H1 (cell line): ENCODE results near the gene COPS7A. TPM values are rescaled to one million over a fixed set of nuclear protein-coding genes. Genes with fewer than 3 reads are reported as not detected.
A peak's percentile ranks its signal among the peaks of the same experiment; 100 is the strongest.

Source experiments
- BCL11A ChIP-seq, 2 experiments: IDR thresholded peaks; one replicate each; pipeline ENCODE4 v1.6.1; 2011; ENCODE audit warnings: low read depth in 2 of 2, low read length in 2 of 2, mild to moderate bottlenecking in 2 of 2
- EP300 ChIP-seq, 2 experiments: IDR thresholded peaks; 1 replicate in 1 of 2; 2 replicates in 1 of 2; pipeline ENCODE4 v1.6.1; 2011 to 2012; ENCODE audit warnings: low read depth in 2 of 2, low read length in 2 of 2, mild to moderate bottlenecking in 2 of 2, borderline replicate concordance in 1 of 2, inconsistent platforms in 1 of 2, moderate library complexity in 1 of 2
- EZH2 ChIP-seq: fragments of 200-600 bp; sonication (generic); IDR thresholded peaks from 2 replicates; pipeline ENCODE4 v1.7.1; 2012; ENCODE audit warnings: low read depth, mild to moderate bottlenecking, moderate library complexity, low read length, inconsistent platforms; ENCODE audit not compliant: severe bottlenecking
- FOSL1 ChIP-seq: IDR thresholded peaks from 2 replicates; pipeline ENCODE4 v1.6.1; 2011; ENCODE audit warnings: mild to moderate bottlenecking, low read depth, low read length, moderate library complexity; ENCODE audit not compliant: insufficient read depth
- JUND ChIP-seq: IDR thresholded peaks from 2 replicates; pipeline ENCODE4 v1.6.1; 2011; ENCODE audit warnings: mild to moderate bottlenecking, improper control_type of control experiment, low read length
- KDM1A ChIP-seq: fragments of 200-600, 300-600 bp; sonication (generic); IDR thresholded peaks from 2 replicates; pipeline ENCODE4 v1.7.1; 2016; ENCODE audit warnings: mild to moderate bottlenecking, low read length, borderline replicate concordance
- NANOG ChIP-seq: IDR thresholded peaks from 2 replicates; pipeline ENCODE4 v1.6.1; 2011; ENCODE audit warnings: low read length, low read depth, mild to moderate bottlenecking, inconsistent platforms; ENCODE audit not compliant: insufficient read depth, poor library complexity, severe bottlenecking
- PHF8 ChIP-seq: fragments of 200-600 bp; sonication (generic); conservative IDR thresholded peaks from 2 replicates; pipeline ENCODE4 v1.7.1; 2012; ENCODE audit warnings: low read depth, mild to moderate bottlenecking, inconsistent platforms, low read length, moderate library complexity
- POLR2AphosphoS5 ChIP-seq: IDR thresholded peaks from 2 replicates; pipeline ENCODE4 v1.6.1; 2011; ENCODE audit warnings: low read depth, low read length
- RAD21 ChIP-seq, 2 experiments: IDR thresholded peaks in 1 of 2; conservative IDR thresholded peaks in 1 of 2; 2 replicates each; pipeline ENCODE4 v1.6.1; 2011; ENCODE audit warnings: low read depth in 2 of 2, low read length in 2 of 2, improper control_type of control experiment in 1 of 2, inconsistent platforms in 1 of 2, mild to moderate bottlenecking in 1 of 2, moderate library complexity in 1 of 2
- SIX5 ChIP-seq: IDR thresholded peaks from 2 replicates; pipeline ENCODE4 v1.6.1; 2011; ENCODE audit warnings: mild to moderate bottlenecking, low read depth, low read length
- SP1 ChIP-seq: IDR thresholded peaks from 2 replicates; pipeline ENCODE4 v1.6.1; 2011; ENCODE audit warnings: low read depth, low read length
- TAF7 ChIP-seq: optimal IDR thresholded peaks from 2 replicates; pipeline ENCODE3; 2011; ENCODE audit warnings: low read depth, mild to moderate bottlenecking, inconsistent platforms, low read length, moderate library complexity, borderline replicate concordance
- TBP ChIP-seq: IDR thresholded peaks from 2 replicates; pipeline ENCODE4 v1.6.1; 2011; ENCODE audit warnings: low read depth, low read length, improper control_type of control experiment
- TEAD4 ChIP-seq: IDR thresholded peaks from 2 replicates; pipeline ENCODE4 v1.6.1; 2012; ENCODE audit warnings: low read depth, low read length, inconsistent platforms, mixed read lengths
- polyA plus RNA-seq, 7 experiments: library from polyadenylated mRNA; depleted of rRNA in 3 of 7; stranded (reverse) in 5 of 7; unstranded in 2 of 7; fragments of >200 nt in 5 of 7; fragments of 200-250 nt in 2 of 7; gene quantifications; 1 replicate in 5 of 7; 2 replicates in 1 of 7; 4 replicates in 1 of 7; pipeline versions ENCODE4 v1.2.1 to v1.2.3, GENCODE V29; 2011 to 2013; ENCODE audit warnings: missing spikeins in 2 of 7, mixed read lengths in 2 of 7
- total RNA-seq: library from RNA; stranded (reverse); fragmentation: NEBNext Ultra II Directional; extraction: Animal tissue kit (Norgen Biotek cat#: 25700); gene quantifications from 2 replicates; pipeline ENCODE4 v1.2.1, GENCODE V29; 2021
- TF ChIP-seq, protein P1 (sequence below): IDR thresholded peaks from 2 replicates; pipeline ENCODE4 v1.6.1; 2012; ENCODE audit warnings: inconsistent platforms
- TF ChIP-seq, protein P2 (sequence below): IDR thresholded peaks from 2 replicates; pipeline ENCODE4 v1.6.1; 2011; ENCODE audit warnings: low read depth, mild to moderate bottlenecking, low read length; ENCODE audit not compliant: insufficient read depth
- TF ChIP-seq, protein P3 (sequence below): IDR thresholded peaks from 2 replicates; pipeline ENCODE4 v1.6.1; 2012; ENCODE audit warnings: low read length, inconsistent platforms
- TF ChIP-seq, protein P4 (sequence below): IDR thresholded peaks from 2 replicates; pipeline ENCODE4 v1.6.1; 2012; ENCODE audit warnings: inconsistent platforms

The COPS7A gene
- total and polyA plus RNA-seq, 2 of the 8 experiments (the other 6 are each of a cell fraction or from before 2014, with no cell fraction given): 44.5 to 95.9 TPM

DNA sequence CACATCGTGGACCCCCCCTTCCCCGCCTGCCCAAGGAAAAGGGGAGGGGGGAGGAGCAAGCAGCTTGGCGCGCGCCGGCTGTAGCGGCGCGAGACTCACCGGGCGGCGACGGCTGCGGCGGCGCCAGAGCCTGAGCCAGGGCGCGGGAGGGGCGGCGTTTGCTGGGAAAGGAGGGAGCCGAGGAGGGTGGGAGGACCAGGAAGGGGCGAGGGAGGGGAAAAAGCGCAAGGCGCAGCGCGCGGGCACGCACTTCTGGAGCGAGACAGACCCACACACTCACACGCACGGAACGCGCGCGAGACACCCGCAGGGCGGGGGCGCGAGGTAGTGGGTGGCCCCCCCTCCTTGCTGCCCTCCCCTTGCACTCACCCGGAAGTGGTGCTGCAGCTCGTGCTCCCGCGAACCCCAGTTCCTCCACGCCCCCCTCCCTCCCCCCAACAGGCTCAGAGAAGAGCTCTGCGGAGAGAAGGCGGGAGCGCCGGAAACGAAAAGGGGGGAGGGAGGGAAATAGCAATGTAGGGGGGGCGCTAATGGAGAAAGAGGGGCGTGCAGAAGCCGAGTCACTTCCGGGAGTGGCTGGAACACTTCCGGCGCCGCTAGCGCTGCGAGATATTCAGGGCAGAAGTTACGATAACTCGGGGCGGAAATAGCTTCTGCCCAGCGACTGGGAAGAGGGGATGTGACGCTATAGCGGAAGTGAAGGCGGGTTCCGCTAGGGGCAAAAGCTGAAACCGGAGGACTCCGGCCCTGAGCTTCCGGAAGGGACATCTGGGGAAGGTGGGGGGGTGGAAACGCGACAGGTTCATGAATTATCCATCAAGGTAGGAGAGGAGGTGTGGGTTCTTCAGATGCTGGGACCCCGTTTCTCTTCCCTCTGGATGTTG lies 34.6 kb upstream of the COPS7A start, which contains the start of gene ZNF384 (continued):
- TF ChIP-seq EZH2 (no peak), BCL11A (IDR thresholded peaks at IDR 0.05; ENCODE audit: low read depth in 2 of 2, low read length in 2 of 2) (no peak), POLR2AphosphoS5 (no peak; the same call in none of the 2 replicates), KDM1A (peak; percentile 88), NANOG (peak; percentile 4), SIX5 (peak; percentile 48), TBP (no peak; the same call in 1 of the 2 replicates), SP1 (no peak), JUND (no peak), PHF8 (peak; percentile 93), TEAD4 (0 out of 2 replicates have a peak, but pooled peaks have one; percentile 3), FOSL1 (no peak), EP300 (IDR thresholded peaks at IDR 0.05; ENCODE audit: borderline replicate concordance in 1 of 2, low read depth in 2 of 2, low read length in 2 of 2) (peak in 1 of 2 experiments; percentile 62; a peak in 1 of 3 replicates), TAF7 (peak; percentile 80), RAD21 (IDR thresholded peaks at IDR 0.05 in 1 of 2, conservative IDR thresholded peaks at IDR 0.05 in 1 of 2; ENCODE audit: low read depth in 2 of 2, low read length in 2 of 2) (no peak)
- TF ChIP-seq, protein P1, sequence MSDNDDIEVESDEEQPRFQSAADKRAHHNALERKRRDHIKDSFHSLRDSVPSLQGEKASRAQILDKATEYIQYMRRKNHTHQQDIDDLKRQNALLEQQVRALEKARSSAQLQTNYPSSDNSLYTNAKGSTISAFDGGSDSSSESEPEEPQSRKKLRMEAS: peak; percentile 76
- TF ChIP-seq, protein P2, sequence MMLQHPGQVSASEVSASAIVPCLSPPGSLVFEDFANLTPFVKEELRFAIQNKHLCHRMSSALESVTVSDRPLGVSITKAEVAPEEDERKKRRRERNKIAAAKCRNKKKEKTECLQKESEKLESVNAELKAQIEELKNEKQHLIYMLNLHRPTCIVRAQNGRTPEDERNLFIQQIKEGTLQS: no peak
- TF ChIP-seq, protein P3, sequence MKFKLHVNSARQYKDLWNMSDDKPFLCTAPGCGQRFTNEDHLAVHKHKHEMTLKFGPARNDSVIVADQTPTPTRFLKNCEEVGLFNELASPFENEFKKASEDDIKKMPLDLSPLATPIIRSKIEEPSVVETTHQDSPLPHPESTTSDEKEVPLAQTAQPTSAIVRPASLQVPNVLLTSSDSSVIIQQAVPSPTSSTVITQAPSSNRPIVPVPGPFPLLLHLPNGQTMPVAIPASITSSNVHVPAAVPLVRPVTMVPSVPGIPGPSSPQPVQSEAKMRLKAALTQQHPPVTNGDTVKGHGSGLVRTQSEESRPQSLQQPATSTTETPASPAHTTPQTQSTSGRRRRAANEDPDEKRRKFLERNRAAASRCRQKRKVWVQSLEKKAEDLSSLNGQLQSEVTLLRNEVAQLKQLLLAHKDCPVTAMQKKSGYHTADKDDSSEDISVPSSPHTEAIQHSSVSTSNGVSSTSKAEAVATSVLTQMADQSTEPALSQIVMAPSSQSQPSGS: 0 out of 2 replicates have a peak, but pooled peaks have one; percentile 1
- TF ChIP-seq, protein P4, sequence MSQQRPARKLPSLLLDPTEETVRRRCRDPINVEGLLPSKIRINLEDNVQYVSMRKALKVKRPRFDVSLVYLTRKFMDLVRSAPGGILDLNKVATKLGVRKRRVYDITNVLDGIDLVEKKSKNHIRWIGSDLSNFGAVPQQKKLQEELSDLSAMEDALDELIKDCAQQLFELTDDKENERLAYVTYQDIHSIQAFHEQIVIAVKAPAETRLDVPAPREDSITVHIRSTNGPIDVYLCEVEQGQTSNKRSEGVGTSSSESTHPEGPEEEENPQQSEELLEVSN: no peak
